Measurements from ENCODE around the gene NAV3. TPM values are rescaled to one million over a fixed set of nuclear protein-coding genes. Genes with fewer than 3 reads are reported as not detected.

The NAV3 gene
- total and polyA plus RNA-seq, 2 donors (not counting 1 experiment from before 2014, with no cell fraction given), result not detected

DNA sequence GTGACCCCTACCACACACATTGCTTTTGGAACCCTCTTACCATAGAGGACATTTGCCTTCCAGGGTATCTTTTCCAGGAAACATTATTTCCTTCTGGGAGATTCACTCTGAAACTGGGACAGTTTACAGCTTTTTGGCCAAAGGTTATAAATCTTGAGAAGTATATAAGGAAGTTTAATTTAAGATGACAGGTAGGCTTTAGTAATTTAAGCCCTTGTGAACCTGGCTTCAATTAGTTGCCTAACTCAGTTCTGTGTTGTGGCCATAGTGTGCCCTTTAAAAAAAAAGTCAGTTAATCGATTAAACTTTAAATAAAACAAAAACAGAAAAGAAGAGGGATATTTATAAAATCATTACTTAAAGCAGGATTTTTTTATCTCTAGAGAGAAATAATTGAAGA is 142.9 kb downstream of the NAV3 start:
- Histone ChIP-seq H3K9ac (ENCODE audit: low read length) (no peak overlapping the region), H2AFZ (ENCODE audit: insufficient read depth, low read depth, low read length, poor library complexity, severe bottlenecking) (no peak overlapping the region), H4K20me1 (ENCODE audit: control insufficient read depth, insufficient read depth, low read length, poor library complexity, severe bottlenecking) (no peaks in the 10 kb centered on the region), H3K79me2 (ENCODE audit: control insufficient read depth, insufficient read depth, low read length) (no peaks in the 10 kb centered on the region), H3K4me1 (ENCODE audit: control insufficient read depth in 2 of 2, insufficient read depth in 2 of 2, low read length in 2 of 2) (no peaks in the 10 kb centered on the region), H3K4me2 (replicated peaks; ENCODE audit: low read depth, low read length, poor library complexity, severe bottlenecking) (no peak overlapping the region), H3K4me3 (ENCODE audit: control extremely low read depth in 1 of 5, extremely low read depth in 1 of 5, insufficient read depth in 1 of 5, low read depth in 2 of 5, low read length in 4 of 5) (no peak overlapping the region), H3K27me3 (replicated peaks in 1 of 4; ENCODE audit: control extremely low read depth in 1 of 4, control insufficient read depth in 3 of 4, insufficient read depth in 4 of 4, low read length in 3 of 4) (no peaks in the 10 kb centered on the region), H3K36me3 (replicated peaks in 1 of 2; ENCODE audit: control extremely low read depth in 1 of 2, control insufficient read depth in 1 of 2, extremely low read depth in 1 of 2, insufficient read depth in 2 of 2, low read length in 1 of 2) (no peaks in the 10 kb centered on the region), H3K9me3 (ENCODE audit: control extremely low read depth in 1 of 3, control insufficient read depth in 2 of 3, insufficient read depth in 1 of 3, low read length in 2 of 3) (no peaks in the 10 kb centered on the region), H3K27ac (ENCODE audit: low read length in 2 of 2) (no peak overlapping the region)
- no peak overlapping the region for H3K27ac Mint-ChIP-seq
- ATAC-seq (ENCODE audit: low read depth), result no peak
- CTCF ChIA-PET, result no interaction called here
- no CpG with 5 or more reads among the region's 1 CpG for WGBS (ENCODE audit: insufficient coverage)
- no peaks in the 10 kb centered on the region for H3K27me3 Mint-ChIP-seq
- no peaks in the 10 kb centered on the region for H3K4me1 Mint-ChIP-seq
- no peak for TF ChIP-seq EZH2 (IDR thresholded peaks at IDR 0.05; ENCODE audit: borderline replicate concordance, insufficient read depth, low read depth, low read length, poor library complexity, severe bottlenecking)
- TF ChIP-seq, protein P1, sequence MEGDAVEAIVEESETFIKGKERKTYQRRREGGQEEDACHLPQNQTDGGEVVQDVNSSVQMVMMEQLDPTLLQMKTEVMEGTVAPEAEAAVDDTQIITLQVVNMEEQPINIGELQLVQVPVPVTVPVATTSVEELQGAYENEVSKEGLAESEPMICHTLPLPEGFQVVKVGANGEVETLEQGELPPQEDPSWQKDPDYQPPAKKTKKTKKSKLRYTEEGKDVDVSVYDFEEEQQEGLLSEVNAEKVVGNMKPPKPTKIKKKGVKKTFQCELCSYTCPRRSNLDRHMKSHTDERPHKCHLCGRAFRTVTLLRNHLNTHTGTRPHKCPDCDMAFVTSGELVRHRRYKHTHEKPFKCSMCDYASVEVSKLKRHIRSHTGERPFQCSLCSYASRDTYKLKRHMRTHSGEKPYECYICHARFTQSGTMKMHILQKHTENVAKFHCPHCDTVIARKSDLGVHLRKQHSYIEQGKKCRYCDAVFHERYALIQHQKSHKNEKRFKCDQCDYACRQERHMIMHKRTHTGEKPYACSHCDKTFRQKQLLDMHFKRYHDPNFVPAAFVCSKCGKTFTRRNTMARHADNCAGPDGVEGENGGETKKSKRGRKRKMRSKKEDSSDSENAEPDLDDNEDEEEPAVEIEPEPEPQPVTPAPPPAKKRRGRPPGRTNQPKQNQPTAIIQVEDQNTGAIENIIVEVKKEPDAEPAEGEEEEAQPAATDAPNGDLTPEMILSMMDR (IDR thresholded peaks at IDR 0.05), result no peak
- H3K4me3 Mint-ChIP-seq, result no peak overlapping the region
- POLR2A ChIA-PET, result no interaction called here
- intact Hi-C loops (cut with micrococcal nuclease), result no loop called here
- H3K9me3 Mint-ChIP-seq (ENCODE audit: insufficient read depth), result no peaks in the 10 kb centered on the region
- no peak for DNase-seq

DNA sequence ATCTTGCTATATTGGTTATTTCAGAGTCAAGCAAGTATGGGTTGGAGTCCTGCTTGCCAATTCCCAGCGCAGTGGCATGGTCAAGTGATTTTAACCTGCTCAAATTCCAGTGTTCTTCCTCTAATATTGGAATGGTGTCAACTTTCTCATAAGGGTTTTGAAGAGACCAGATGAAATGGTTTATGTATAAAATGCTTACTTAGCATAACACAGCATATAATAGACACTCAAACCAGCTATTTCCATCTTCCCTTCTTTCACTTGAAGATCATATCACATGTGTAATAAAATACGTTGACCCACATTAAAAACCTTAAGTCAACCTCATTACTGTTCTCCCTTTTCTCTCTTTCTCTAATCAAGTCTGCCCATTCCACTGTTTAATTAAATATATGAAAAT is 144.0 kb downstream of the NAV3 start:
- no peaks in the 10 kb centered on the region for H3K27me3 ChIP-seq (replicated peaks in 1 of 4; ENCODE audit: control extremely low read depth in 1 of 4, control insufficient read depth in 3 of 4, insufficient read depth in 4 of 4, low read length in 3 of 4)
- no peak overlapping the region for H3K4me2 ChIP-seq (replicated peaks; ENCODE audit: low read depth, low read length, poor library complexity, severe bottlenecking)
- no peak overlapping the region for H3K4me3 Mint-ChIP-seq
- CTCF ChIA-PET, result no interaction called here
- intact Hi-C loops (cut with micrococcal nuclease), result no loop called here
- no peaks in the 10 kb centered on the region for H3K79me2 ChIP-seq (ENCODE audit: control insufficient read depth, insufficient read depth, low read length)
- no peaks in the 10 kb centered on the region for H4K20me1 ChIP-seq (ENCODE audit: control insufficient read depth, insufficient read depth, low read length, poor library complexity, severe bottlenecking)
- H2AFZ ChIP-seq (ENCODE audit: insufficient read depth, low read depth, low read length, poor library complexity, severe bottlenecking), result no peak overlapping the region
- 90% methylated on average over 2 of the region's 2 CpGs for WGBS (ENCODE audit: insufficient coverage)
- H3K4me1 Mint-ChIP-seq, result no peaks in the 10 kb centered on the region
- no peaks in the 10 kb centered on the region for H3K4me1 ChIP-seq (ENCODE audit: control insufficient read depth in 2 of 2, insufficient read depth in 2 of 2, low read length in 2 of 2)
- H3K36me3 ChIP-seq (replicated peaks in 1 of 2; ENCODE audit: control extremely low read depth in 1 of 2, control insufficient read depth in 1 of 2, extremely low read depth in 1 of 2, insufficient read depth in 2 of 2, low read length in 1 of 2), result no peaks in the 10 kb centered on the region
- ATAC-seq (ENCODE audit: low read depth) (no peak), DNase-seq (no peak)
- no peak overlapping the region for H3K27ac Mint-ChIP-seq
- POLR2A ChIA-PET, result no interaction called here
- no peak overlapping the region for H3K27ac ChIP-seq (ENCODE audit: low read length in 2 of 2)
- TF ChIP-seq, protein P1 (IDR thresholded peaks at IDR 0.05), result no peak
- no peak for TF ChIP-seq EZH2 (IDR thresholded peaks at IDR 0.05; ENCODE audit: borderline replicate concordance, insufficient read depth, low read depth, low read length, poor library complexity, severe bottlenecking)
- no peaks in the 10 kb centered on the region for H3K9me3 ChIP-seq (ENCODE audit: control extremely low read depth in 1 of 3, control insufficient read depth in 2 of 3, insufficient read depth in 1 of 3, low read length in 2 of 3)
- H3K27me3 Mint-ChIP-seq, result no peaks in the 10 kb centered on the region
- no peak overlapping the region for H3K4me3 ChIP-seq (ENCODE audit: control extremely low read depth in 1 of 5, extremely low read depth in 1 of 5, insufficient read depth in 1 of 5, low read depth in 2 of 5, low read length in 4 of 5)
- H3K9ac ChIP-seq (ENCODE audit: low read length), result no peak overlapping the region
- H3K9me3 Mint-ChIP-seq (ENCODE audit: insufficient read depth), result no peaks in the 10 kb centered on the region
